GM19455 (cell line): ENCODE data around the gene SPAG8.

Experiments
- ATAC-seq: cut with Tn5 transposase; IDR thresholded peaks from one replicate; pipeline ENCODE4 v1.9.1; 2021; ENCODE audit not compliant: unreplicated experiment

SPAG8 gene

GRCh38 chr9:35812025-35812602, at the start of gene SPAG8:
Gene SPAG8 (minus strand): TSS chr9:35812262. CDS start chr9:35812147, 115 bp downstream.
- peak; percentile 61 for ATAC-seq

DNA sequence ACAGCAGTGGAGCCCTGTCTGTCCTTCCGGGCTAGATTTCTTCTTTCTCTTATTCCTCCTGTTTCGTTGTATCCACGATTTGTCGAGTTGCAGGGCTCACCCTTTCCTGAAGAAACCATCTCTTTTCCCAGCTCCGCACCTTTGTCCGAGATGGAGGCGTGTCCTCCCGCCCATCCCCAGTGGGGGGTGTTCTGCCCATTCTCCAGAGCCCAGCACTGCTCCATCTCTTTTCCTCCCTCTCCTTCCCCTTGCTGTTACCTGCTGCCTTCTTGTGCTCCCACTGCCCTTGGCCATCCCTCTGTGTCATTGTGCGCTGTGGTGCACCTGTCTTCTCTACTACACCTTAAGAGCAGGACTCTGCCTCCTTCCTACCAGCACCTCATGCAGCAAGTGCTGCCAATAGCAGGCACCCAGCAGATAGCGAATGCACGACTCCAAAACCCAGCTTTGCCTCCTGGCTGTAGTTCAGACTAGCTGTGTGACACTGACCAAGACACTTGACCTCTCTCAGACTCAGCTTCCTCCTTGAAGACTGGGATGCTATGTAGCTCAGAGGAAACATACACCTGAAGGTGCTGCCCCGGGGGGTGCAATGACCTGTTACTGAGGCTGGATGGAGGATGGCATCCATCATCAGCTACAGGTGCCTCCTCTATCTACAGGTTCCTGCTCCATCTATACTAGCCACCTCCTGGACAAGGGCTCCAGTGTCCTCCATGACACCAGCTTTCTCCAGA, 49.3 kb upstream of the SPAG8 start:
- ATAC-seq = no peak

GRCh38 chr9:35859990-35860339, 47.9 kb upstream of the SPAG8 start:
- no peak for ATAC-seq

DNA sequence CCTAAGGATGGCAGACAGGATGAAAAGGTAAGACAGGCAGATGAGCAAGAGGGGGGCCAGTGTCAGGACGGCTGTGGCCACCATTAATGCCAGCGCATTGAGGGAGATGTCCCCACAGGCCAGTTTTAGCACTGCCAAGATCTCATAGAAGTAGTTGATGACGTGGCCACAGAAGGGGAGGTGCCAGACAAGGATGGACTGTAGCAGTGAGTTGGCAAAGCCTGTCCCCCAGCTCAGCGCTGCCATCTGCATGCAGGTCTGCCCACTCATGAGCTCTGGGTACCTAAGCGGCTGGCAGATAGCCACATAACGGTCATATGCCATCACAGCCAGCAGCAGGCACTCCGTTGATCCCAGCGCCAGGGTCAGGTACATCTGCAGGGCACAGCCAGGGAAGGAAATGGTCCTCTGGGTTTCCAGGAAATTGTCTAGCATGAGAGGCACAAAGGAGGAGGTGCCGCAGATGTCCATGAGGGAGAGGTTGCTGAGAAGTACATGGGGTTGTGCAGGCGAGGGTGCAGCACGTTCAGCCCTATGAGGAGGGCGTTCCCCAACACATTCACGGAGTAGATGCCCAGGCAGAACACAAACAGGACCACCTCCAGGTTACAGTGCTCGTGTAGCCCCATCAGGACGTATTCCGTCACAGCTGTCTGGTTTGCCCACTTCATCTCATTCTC, 47.4 kb upstream of the SPAG8 start:
- ATAC-seq = no peak

- no peak for ATAC-seq
Observed at GRCh38 chr9:35858458-35858857, 46.4 kb upstream of the SPAG8 start.

- ATAC-seq = no peak
Observed at GRCh38 chr9:35856882-35857281, 44.8 kb upstream of the SPAG8 start.

DNA sequence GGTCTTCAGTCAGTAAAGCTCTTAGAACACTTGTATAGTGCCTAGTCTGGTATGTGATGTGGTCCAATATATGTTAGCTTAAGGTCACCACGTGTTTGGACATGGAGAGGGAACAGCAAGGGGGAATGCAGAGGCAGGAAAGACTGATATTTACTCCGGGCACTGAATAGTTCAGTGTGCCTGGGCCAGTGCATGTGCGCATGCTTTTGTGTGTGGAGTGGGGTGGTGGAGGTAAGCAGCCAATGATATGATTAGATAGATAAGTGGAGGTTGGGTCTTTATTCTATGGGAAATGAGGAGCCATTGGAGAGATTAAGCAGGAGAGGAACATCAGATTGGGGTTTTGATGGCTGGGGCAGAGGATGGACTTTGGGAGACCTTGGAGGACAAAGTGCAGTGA, 44.1 kb upstream of the SPAG8 start:
- no peak for ATAC-seq

GRCh38 chr9:35854091-35854762, 42.2 kb upstream of the SPAG8 start:
- no peak for ATAC-seq

DNA sequence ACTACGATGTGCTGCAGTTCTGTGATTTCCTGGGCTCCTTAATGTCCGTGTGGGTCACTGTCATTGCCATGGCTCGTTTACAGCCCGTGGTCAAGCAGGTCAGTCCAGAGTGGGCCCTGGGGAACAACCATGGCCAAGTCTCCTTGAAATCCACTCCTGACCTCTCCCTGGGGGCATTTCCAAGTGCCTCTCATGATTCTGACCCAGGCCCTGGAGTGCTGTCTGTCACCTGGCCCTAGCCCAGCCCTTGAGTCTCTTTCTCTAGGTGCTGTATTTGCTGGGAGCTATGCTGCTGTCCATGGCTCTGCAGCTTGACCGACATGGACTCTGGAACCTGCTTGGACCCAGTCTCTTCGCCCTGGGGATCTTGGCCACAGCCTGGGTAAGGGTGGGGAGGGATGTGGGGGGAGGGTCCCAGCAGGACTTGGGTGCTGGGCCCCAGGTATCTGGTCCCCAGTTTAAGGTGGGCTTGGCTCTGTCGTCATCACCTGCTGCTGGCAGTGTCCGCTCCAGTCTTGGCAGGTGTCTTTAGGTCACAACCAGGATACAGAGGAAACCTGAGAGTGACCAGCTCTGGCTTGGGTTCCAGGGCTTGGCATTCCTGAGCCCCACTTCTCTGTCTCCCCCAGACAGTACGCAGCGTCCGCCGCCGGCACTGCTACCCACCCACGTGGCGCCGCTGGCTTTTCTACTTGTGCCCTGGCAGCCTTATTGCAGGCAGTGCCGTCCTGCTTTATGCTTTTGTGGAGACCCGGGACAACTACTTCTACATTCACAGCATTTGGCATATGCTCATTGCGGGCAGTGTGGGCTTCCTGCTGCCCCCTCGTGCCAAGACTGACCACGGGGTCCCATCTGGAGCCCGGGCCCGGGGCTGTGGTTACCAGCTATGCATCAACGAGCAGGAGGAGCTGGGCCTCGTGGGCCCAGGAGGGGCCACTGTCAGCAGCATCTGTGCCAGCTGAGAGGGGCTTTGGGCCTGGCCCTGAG, 41.1 kb upstream of the SPAG8 start:
- no peak for ATAC-seq

DNA sequence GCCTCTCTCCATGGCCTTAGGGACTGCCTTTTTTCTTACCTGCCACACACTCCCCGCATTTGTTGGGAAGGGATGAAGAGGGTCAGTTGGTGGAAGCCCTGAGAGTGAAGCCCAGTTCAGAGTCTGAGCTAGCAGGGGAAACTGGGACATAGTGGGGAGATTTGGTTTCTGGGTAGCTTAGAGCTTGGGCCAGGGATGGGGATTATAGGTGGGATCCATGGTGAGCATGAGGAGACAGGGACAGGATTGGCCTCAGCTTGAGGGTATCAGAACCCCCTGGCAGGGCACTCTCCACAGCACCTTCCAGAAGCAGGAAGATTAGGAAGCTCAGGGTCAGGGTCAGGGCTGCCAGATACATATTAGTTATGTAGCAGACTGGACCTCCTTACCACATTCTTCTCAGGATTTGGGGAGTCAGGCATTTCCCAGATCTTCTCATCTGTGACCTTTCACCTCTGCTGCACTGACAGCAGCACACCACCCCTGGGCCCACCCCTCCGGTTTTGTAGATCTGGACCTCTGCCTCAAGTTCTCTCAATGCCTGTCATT, 40.3 kb upstream of the SPAG8 start:
- no peak for ATAC-seq

DNA sequence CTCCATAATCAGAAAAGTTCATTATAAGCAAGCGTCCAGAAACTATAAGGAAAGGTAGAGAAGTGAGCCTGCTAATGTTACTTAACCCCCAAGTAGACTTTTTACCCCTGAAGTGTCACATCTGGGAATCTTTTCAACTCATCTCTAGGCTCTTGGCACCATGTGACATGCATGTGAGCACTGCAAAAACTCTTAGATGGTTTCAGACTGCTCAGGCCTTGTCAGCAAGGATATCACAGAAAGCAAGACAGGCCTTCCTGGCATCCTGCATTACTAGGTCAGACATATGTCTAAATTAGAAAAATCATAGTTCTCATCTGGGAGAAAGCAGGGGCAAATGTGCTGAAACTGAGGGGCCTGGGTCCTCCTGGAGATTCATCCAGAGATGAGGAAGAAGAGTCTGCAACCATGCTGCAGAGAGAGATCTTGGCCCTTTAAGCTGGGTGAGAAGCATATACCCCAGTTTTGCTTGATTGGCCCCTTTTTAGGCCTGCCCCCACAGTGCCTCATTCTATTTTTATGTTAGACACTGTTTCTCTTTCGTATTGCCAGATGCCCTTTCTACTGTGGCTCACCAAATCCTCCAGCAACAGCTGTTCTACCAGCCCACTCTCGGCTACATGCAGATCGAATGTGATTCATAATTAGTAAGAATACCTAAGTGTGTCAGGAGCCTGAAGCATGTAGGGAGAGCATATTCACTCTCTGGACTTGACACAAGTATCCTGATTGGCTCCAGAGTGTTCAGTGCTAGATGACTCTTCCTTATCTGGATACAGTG, 35.9 kb upstream of the SPAG8 start:
- peak; percentile 85 for ATAC-seq

DNA sequence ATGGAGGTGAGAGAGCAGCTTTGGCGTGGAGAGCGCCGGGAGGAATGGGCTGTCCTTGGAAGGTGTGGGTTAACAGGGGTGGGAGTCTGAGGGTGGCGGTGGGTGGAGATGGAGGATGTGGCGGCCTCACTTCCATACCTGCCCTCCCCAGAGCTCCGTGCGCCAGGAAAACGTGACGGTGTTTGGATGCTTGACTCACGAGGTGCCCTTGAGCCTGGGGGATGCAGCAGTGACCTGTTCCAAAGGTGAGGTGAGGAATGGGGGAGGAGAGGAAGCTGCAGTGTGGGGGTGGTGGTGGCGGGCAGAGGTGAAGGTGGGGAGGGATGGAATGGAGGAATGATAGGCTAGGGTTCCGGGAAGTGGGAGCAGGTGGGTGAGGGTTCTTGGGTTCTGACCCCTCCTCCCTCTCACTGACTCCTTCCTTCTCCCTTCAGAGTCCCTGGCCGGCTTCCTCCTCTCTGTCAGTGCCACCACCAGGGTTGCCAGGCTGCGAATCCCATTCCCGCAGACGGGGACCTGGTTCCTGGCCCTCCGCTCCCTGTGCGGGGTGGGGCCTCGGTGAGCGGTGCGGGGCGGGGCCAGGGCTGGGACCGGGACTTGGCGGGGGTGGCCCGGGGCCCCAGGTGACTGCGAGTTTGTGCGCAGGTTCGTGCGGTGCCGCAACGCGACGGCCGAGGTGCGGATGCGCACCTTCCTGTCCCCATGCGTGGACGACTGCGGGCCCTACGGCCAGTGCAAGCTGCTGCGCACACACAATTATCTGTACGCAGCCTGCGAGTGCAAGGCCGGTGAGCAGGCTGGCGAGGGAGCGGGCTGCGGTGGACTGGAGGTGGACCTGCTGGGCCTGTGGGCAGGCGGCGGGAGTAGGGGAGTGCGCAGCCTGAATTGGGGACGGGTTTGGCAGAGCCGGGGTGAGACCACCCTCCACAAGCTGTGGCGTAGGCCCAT, 34.0 kb upstream of the SPAG8 start:
- ATAC-seq = no peak

GRCh38 chr9:35844628-35845270, 32.7 kb upstream of the SPAG8 start:
- ATAC-seq = no peak

GRCh38 chr9:35842795-35843194, 30.7 kb upstream of the SPAG8 start:
- ATAC-seq = peak; percentile 63

DNA sequence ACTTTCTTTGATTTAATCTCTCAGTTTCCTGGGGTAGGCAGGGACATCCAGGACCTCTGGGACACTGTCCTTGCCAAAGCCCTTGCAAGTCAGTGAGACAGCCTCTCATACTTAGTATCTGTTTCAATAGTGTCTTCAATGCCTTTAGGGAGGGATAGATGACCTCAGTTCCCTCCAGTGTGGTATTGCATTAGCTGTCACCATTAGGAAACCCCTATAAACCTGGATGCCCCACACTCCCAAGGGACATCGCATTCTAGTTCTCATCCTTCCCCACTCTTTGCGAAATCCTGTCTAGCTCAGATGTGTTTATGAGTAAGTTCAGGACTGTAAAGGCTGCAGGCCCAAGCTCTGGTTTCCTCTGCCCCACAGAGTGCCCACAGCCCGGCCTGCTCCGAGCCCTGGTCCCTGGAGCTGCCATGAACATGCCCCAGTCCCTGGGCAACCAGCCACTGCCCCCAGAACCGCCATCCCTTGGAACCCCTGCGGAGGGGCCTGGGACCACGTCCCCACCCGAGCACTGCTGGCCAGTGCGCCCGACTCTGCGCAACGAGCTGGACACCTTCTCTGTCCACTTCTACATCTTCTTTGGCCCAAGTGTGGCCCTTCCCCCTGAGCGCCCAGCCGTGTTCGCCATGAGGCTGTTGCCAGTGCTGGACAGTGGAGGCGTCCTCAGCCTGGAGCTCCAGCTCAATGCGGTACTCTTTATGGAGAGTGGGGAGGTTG, 30.1 kb upstream of the SPAG8 start:
- no peak for ATAC-seq

DNA sequence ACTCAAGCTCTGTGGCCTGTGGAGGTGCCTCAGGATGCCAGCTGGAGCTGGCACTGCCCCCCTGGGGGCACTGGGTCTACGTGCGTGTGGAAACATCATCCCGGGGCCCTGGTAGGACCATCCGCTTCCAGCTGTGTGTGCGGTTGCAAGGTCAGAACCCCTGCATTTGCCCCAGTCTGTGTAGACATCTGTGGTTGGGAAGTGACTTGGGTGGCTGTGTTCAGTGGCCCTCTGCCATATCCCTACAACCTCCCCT, 29.5 kb upstream of the SPAG8 start:
- ATAC-seq = no peak

GRCh38 chr9:35840881-35841644, 29.0 kb upstream of the SPAG8 start:
- no peak for ATAC-seq
